Sigmoid colon (tissue), 3 donors: ENCODE results near the gene TENM3.

ENCODE experiments used
- CTCF ChIP-seq, 4 experiments: fragments of 450-650 bp in 3 of 4; fragments of 200-600 bp in 1 of 4; IDR thresholded peaks; one replicate each; pipeline ENCODE4 v1.5.1; 2016 to 2019; ENCODE audit warnings: antibody characterized with exemption in 4 of 4, mild to moderate bottlenecking in 3 of 4, moderate library complexity in 2 of 4
- POLR2A ChIP-seq, 2 donors: fragments of 450-650 bp; IDR thresholded peaks; one replicate each; pipeline ENCODE4 v1.6.1; 2016; ENCODE audit warnings: antibody characterized with exemption in 2 of 2, mild to moderate bottlenecking in 2 of 2, moderate library complexity in 2 of 2

GRCh38 chr4:182272151-182272550 lies 28.9 kb downstream of the TENM3 start:
- TF ChIP-seq POLR2A (IDR thresholded peaks at IDR 0.05) (no peak), CTCF (IDR thresholded peaks at IDR 0.05) (no peak)
